GM19099 (cell line): Measurements from ENCODE around the gene TRMT2A.

ENCODE experiments used
- POLR2A ChIP-seq: IDR thresholded peaks from 3 replicates; pipeline ENCODE4 v1.6.1; 2011; ENCODE audit warnings: low read depth; ENCODE audit not compliant: insufficient read length; ENCODE audit errors: extremely low read depth

The TRMT2A gene

DNA sequence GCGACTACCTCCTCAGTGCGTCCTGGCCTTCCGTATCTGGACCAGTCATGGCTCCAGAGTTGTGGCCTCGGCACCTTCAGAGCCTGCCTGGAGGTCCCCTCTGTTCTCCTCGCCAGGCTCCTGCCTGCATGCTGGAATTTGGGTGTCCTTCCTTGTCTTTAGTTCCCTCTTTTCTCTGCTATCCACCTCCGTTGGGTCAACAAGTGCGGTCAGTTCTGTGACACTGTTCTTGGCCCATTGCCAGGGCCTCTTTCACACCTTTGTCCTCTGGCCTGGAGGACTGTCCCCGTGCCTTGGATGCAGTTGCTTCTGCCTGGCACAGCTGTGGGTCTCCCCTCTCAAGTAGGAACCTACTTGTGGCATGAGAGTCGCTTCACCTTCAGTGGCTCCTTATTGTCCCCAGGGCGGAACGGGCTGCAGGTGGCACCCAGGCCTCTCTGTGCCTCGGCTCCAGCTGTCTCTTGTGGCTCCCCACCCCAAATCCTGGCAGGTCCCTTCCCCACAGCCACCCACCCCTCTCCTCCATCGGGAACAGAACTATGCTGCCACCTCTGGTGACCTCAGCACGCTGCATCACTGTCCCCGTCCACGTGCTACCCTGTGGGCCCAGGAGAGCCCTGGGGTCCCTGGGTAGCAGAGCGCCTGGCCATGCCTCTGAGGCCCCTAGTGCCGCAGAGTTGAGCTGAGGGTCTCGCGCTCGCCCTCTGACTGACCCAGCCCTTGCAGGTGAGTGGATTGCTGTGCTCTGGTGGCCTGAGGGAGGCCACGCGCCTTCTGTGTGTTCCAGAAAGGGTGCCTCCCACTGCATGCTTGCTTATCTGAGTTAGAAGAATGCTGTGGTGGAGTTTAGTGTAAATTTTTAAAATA lies 32.2 kb downstream of the TRMT2A start:
- no peak for TF ChIP-seq POLR2A

- TF ChIP-seq POLR2A, result no peak
Measured at GRCh38 chr22:20083891-20084546, 33.0 kb downstream of the TRMT2A start.

DNA sequence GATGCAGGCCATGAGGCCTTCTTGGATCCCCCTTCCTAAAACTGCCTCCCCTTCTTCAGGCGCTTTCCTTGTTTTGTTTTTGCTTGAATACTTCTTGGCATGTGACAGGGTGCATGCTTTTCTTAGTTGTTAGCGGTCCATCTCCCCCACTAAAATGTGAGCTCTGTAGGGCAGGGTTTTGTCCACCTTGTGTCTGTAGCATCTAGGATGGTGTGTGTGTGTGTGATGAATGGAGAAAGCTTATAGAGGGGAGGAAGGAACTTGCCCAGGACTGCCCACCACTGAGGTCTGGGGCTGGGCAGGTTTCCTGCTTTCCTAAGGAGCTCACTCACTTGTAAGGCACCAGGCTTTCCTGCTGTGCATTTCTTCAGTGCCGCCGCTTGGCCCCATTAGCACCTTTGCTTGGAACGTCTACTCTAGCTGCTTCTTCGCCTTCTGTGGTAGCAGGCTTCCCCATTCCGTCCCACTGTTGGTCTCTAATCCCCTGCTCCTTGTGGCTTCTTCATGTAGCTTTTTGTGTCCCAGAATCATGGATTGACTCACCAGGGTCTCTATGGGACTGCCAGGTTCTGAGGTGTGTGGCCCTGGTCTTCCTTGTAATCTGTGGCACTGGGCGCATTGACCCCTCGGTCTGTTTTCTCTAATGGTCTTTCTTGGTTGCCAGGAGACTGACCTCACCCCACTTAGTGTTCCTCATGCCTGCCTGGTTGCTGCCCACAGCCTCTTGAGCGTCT lies 33.7 kb downstream of the TRMT2A start:
- TF ChIP-seq POLR2A, result no peak

GRCh38 chr22:20080776-20081654 lies 36.0 kb downstream of the TRMT2A start:
- TF ChIP-seq POLR2A, result no peak

DNA sequence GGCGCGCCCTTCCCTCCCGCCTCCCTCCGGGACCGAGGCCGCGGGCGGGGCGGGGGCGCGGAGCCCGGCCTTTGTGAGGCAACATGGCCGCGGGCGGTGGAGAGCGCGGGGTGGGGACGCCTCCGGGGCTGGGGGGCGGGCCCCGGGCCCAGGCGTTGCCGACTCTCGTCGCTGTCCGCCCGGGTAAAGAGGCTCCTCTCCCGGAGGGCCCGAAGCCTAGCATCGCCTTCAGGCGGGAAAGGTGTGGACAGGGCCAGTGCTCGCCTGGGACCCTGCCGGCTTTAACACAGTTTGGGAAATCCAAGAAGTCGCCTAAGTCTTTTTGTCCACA lies 36.6 kb downstream of the TRMT2A start:
- no peak for TF ChIP-seq POLR2A

DNA sequence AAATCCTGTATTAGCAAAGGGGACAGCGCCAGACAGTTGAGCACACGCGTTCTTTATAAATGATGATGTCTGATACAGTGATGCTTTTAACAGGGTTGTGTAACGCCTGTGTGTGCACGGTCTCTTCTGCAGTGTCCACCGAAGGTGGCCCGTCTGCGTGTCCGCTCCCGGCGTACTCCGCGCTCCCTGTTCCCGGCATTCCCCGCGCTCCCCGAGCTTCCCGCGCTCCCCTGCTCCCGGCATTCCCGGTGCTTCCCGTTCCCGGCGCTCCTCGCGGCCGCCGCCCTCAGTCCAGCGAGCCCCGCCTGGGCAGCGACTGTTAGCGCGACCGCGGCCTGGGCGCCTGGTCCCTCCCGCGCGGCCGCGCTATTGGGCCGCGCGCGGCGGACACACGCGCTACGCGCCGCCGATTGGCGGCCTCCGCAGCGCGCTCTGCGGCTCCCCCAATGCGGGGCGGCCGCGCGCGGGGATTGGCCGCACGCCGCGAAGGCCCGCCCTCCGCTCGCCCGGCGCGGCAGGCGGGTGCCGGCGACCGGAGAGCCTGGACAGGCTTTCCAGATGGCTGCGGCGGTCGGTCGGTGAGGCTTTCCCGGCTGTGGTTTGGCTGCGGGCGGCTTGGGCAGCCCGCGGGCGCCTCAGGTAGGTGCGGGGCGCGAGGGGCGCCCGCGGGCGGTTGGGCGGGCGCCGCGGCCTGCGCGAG lies 37.1 kb downstream of the TRMT2A start, which contains the start of gene DGCR8:
TSS of gene DGCR8 (plus strand) at position 497 of the 700 bp plus-strand sequence. CDS start 5,723 bp downstream, outside the sequence.
- TF ChIP-seq POLR2A, result no peak

DNA sequence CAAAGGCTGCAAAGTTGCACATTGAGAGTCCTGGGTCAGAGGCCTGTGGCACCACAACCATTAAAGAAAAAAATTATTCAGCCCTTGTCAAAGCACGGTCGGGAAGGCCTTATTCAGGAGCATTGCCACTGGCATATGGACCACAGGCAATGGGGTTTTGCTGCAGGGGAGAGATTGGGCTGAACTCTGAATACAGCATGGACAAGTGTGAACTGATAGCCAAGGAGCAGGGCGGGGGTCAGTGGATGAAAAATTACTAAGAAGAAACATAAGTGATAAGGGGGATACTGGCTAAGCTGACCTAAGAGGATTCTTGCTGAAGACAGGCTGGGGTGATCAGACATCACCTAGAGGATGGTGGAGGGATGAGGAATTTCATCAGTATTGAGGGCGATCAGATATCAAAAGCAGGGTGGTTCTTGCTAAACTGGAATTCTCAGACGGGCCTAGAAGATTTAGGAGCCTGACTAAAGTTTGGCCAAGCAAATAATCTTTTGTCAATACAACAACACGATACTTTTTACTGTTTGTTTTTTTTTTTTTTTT lies 40.3 kb downstream of the TRMT2A start:
- TF ChIP-seq POLR2A, result no peak

DNA sequence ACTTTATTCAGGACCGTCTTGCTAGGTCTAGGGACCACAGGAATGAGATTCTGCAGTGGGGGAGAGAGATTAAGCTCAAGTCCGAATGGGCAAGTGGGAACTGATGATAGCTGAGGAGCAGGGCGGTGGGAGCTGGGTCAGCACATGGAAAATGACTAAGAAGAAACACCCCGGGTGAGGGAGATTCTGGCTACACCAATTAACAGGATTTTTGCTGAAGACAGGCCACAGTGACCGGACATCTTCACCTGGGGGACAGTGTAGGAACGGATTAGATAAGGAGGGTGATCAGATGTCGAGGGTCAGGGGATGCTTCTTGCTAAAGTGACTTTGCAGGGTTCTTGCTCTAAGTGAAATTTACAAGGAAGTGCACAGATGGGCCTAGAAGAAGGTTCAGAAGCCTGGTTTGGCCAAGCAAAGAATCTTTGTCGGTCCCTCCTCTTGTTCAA lies 45.5 kb downstream of the TRMT2A start:
- no peak for TF ChIP-seq POLR2A

DNA sequence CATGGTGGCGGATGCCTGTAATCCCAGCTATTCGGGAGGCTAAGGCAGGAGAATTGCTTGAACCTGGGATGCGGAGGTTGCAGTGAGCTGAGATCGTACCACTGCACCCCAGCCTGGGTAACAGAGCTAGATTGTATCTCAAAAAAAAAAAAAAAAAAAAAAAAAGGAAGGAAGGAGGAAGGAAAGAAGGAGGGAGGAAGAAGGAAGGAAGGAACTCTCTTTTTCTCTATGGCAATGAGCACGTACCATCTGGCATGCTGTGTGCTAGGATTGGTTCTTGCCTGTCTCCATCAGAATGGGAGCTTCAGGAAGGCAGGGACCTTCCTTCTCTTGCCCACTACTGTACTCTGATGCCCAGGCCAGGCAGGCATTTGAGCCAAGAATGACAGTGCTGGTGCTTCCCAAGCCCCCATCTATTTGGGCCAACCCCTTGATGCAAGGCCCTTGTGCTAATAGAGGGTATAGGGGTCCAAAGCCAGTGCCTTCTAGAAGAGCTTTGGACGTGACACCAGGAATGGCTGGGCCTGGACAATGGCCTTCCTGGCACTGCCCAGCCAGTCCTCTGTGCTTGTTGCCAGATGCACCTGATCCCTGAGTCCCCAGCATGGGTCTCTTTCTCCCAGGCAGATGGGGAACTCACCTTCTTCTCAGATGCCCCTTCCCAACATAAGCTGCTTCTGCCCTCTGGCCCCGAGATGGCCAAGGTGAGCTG lies 47.5 kb downstream of the TRMT2A start:
- TF ChIP-seq POLR2A, result no peak

- TF ChIP-seq POLR2A, result no peak
Measured at GRCh38 chr22:20068640-20069039, 48.4 kb downstream of the TRMT2A start.

DNA sequence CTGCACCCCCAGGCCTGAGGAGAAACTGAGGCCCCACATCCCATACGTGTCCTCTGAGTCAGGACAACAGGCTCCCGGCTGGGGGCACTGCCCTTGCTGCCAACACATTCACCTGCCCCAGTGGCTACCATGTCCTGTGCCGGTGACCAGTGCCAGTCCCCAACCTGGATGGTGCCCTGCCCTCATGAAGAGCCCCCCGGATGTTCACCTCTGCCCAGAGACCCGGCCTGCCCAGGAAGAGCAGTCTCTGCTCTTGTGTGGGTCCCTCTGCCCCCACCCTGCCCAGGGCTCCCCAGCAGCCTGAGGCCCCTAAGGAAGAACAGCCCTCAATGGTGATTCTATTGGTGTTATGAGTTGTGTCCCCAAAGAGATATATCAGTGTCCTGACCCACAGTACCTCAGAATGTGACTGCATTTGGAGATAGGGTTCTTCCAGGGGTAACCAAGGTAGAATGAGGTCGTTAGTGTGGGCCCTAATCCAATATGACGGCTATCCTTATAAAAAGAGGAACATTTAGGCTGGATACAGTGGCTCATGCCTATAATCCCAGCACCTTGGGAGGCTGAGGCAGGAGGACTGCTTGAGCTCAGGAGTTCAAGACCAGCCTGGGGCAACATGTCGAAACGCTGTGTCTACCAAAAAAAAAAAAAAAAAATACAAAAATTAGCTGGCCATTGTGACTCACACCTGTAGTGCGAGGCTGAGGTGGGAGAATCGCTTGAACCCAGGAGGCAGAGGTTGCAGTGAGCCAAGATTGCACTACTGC lies 50.2 kb downstream of the TRMT2A start:
- no peak for TF ChIP-seq POLR2A

- no peak for TF ChIP-seq POLR2A
Measured at GRCh38 chr22:20065896-20066616, 51.0 kb downstream of the TRMT2A start.
